PC-3 (cell line): Measurements from ENCODE around the gene TAGLN. TPM values are rescaled to one million over a fixed set of nuclear protein-coding genes. Genes with fewer than 3 reads are reported as not detected.
"Not testable (repeated sequence)": the region's sequence is repeated elsewhere in the genome, so short reads cannot be mapped to it uniquely, and the experiment has no call there.

Experiments used
- ATAC-seq: fragments of 200-7000 bp; cut with Tn5 transposase; 2 replicates; pipeline ENCODE4 v1.9.1; 2020; ENCODE audit warnings: mild to moderate bottlenecking, moderate library complexity
- BruUV-seq: library from RNA; stranded (reverse); fragments of 400-500 nt; replicated peaks from 2 replicates; lab custom pipeline; 2021; lab: Mats Ljungman, UMichigan
- CTCF ChIA-PET: fragments of 300-600 bp; sonication (Branson Sonifier 250); formaldehyde crosslinking; loops from one replicate; lab custom pipeline; 2022; ENCODE audit warnings: antibody characterized with exemption; lab: Charles Lee
- POLR2A ChIA-PET: fragments of 300-600 bp; sonication (Branson Sonifier 250); formaldehyde crosslinking; loops from one replicate; lab custom pipeline; 2022; ENCODE audit warnings: antibody characterized with exemption; ENCODE audit not compliant: unreplicated experiment; lab: Charles Lee
- DNase-seq: peaks from one replicate; pipeline ENCODE4 v3.0.0-alpha.2; 2015
- H2AFZ ChIP-seq: fragments of 300-600 bp; sonication (generic); 2 replicates; pipeline ENCODE4 v1.6.0; 2016; ENCODE audit warnings: antibody characterized with exemption, low read length
- H3F3A ChIP-seq: fragments of 300-600 bp; sonication (generic); one replicate; pipeline ENCODE4 v1.6.0; 2017; ENCODE audit warnings: antibody characterized with exemption, low read length, control low read depth, mild to moderate bottlenecking; ENCODE audit not compliant: unreplicated experiment
- H3K27ac ChIP-seq: fragments of 300-600 bp; sonication (generic); 2 replicates; pipeline ENCODE4 v1.5.1; 2016; ENCODE audit warnings: mild to moderate bottlenecking, low read length
- H3K27me3 ChIP-seq: fragments of 300-600 bp; sonication (generic); 2 replicates; pipeline ENCODE4 v1.6.1; 2016; ENCODE audit warnings: low read length, mixed read lengths
- H3K36me3 ChIP-seq: fragments of 300-600 bp; sonication (generic); 2 replicates; pipeline ENCODE4 v1.6.1; 2016; ENCODE audit warnings: low read depth, mixed run types, low read length, mixed read lengths
- H3K4me1 ChIP-seq: fragments of 300-600 bp; sonication (generic); 2 replicates; pipeline ENCODE4 v1.5.1; 2016; ENCODE audit warnings: low read length; ENCODE audit not compliant: insufficient read depth
- H3K4me2 ChIP-seq: fragments of 300-600 bp; sonication (generic); 2 replicates; pipeline ENCODE4 v1.6.0; 2016; ENCODE audit warnings: low read length
- H3K4me3 ChIP-seq: fragments of 300-600 bp; sonication (generic); 2 replicates; pipeline ENCODE4 v1.5.1; 2016; ENCODE audit warnings: mild to moderate bottlenecking, low read length, mixed read lengths
- H3K79me2 ChIP-seq: fragments of 300-600 bp; sonication (generic); 2 replicates; pipeline ENCODE4 v1.6.1; 2017; ENCODE audit warnings: low read length, mixed read lengths
- H3K9ac ChIP-seq: fragments of 300-600 bp; sonication (generic); 2 replicates; pipeline ENCODE4 v1.6.0; 2016; ENCODE audit warnings: mild to moderate bottlenecking, low read length
- H3K9me2 ChIP-seq: fragments of 300-600 bp; sonication (generic); replicated peaks from 2 replicates; pipeline ENCODE4 v1.6.1; 2016; ENCODE audit warnings: mixed run types, low read length, mixed read lengths
- H3K9me3 ChIP-seq: fragments of 300-600 bp; sonication (generic); 2 replicates; pipeline ENCODE4 v1.6.1; 2016; ENCODE audit warnings: low read length, mixed read lengths
- H4K20me1 ChIP-seq: fragments of 300-600 bp; sonication (generic); 2 replicates; pipeline ENCODE4 v1.6.1; 2016; ENCODE audit warnings: low read length, mixed read lengths
- EZH2 ChIP-seq: fragments of 300-600 bp; sonication (generic); IDR thresholded peaks from one replicate; pipeline ENCODE4 v1.6.1; 2017; ENCODE audit warnings: antibody characterized with exemption, mild to moderate bottlenecking, low read length; ENCODE audit not compliant: unreplicated experiment
- EZH2phosphoT487 ChIP-seq: fragments of 300-600 bp; sonication (generic); IDR thresholded peaks from 2 replicates; pipeline ENCODE4 v1.6.1; 2018; ENCODE audit warnings: mild to moderate bottlenecking, antibody characterized with exemption, low read length, borderline replicate concordance
- intact Hi-C: fragments of 100-400 bp; cut with micrococcal nuclease; formaldehyde crosslinking; loops from 2 replicates; pipeline ENCODE4 v1.9.0; 2023
- total RNA-seq: library from RNA; depleted of rRNA; stranded (reverse); fragments of >200 nt; gene quantifications from 2 replicates; pipeline ENCODE4 v1.2.3, GENCODE V29; 2014
- TF ChIP-seq, protein P1 (sequence below): fragments of 300-600 bp; sonication (generic); conservative IDR thresholded peaks from 2 replicates; pipeline ENCODE4 v1.5.1; 2017; ENCODE audit warnings: antibody characterized with exemption, low read depth, mild to moderate bottlenecking, low read length

TAGLN gene
- total RNA-seq, 1 experiment from 2014 or later: 10.3 TPM

DNA sequence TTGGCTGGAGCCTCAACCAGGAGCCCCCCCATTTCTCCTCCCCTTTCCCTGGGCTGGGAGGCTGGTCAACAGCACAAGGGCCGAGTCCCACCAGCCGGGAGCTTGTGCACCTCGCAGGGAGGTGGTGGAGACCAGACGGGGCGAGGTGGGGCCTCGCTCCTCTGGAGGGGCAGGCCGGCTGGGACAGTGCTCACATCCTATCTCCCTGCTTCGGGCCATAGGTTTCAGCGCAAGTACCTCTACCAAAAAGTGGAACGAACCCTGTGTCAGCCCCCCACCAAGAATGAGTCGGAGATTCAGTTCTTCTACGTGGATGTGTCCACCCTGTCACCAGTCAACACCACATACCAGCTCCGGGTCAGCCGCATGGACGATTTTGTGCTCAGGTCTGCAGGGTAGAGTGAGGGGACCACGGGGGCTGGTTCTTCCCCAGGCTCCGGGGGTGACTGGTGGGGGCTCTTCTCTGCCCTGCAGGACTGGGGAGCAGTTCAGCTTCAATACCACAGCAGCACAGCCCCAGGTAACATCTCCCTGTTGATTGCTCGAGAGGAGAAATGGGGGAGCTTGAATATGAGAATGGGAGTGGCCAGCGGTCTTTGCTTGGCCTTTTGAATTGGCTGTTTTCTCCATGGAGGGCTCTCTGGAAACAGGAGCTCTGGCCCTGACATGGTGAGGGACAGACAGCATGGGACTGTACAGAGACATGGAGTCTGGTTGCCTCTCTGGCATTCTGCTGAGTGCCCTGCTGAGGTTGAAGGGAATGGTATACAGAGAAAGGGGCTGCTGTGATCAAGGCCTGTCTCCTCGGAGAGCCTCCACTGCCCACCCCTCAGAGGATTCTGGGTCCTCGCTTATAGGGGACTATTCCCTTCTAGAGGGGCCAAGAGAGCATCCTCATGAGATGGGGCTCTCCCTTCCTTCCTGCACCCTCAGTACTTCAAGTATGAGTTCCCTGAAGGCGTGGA lies 17.3 kb upstream of the TAGLN start:
- no peaks in the 10 kb centered on the region for H3K27me3 ChIP-seq
- BruUV-seq: no TSS peak
- no peaks in the 10 kb centered on the region for H4K20me1 ChIP-seq
- CTCF ChIA-PET: interaction anchor here (0.5 kb wide), 1 partner anchor 40 kb away, joined by 3 read pairs; no protein-coding TSS in a partner anchor
- POLR2A ChIA-PET: no interaction called here
- no peak overlapping the region for H3K4me2 ChIP-seq
- no peak for TF ChIP-seq EZH2
- no peak for TF ChIP-seq EZH2phosphoT487
- TF ChIP-seq, protein P1, sequence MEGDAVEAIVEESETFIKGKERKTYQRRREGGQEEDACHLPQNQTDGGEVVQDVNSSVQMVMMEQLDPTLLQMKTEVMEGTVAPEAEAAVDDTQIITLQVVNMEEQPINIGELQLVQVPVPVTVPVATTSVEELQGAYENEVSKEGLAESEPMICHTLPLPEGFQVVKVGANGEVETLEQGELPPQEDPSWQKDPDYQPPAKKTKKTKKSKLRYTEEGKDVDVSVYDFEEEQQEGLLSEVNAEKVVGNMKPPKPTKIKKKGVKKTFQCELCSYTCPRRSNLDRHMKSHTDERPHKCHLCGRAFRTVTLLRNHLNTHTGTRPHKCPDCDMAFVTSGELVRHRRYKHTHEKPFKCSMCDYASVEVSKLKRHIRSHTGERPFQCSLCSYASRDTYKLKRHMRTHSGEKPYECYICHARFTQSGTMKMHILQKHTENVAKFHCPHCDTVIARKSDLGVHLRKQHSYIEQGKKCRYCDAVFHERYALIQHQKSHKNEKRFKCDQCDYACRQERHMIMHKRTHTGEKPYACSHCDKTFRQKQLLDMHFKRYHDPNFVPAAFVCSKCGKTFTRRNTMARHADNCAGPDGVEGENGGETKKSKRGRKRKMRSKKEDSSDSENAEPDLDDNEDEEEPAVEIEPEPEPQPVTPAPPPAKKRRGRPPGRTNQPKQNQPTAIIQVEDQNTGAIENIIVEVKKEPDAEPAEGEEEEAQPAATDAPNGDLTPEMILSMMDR: no peak
- no peaks in the 10 kb centered on the region for H3K36me3 ChIP-seq
- ATAC-seq (no peak), DNase-seq (no peak)
- no peaks in the 10 kb centered on the region for H3F3A ChIP-seq
- intact Hi-C loops: no loop called here
- no peaks in the 10 kb centered on the region for H3K79me2 ChIP-seq
- no peak overlapping the region for H3K9ac ChIP-seq
- H3K4me3 ChIP-seq: no peak overlapping the region
- H2AFZ ChIP-seq: no peak overlapping the region
- H3K9me2 ChIP-seq: no peaks in the 10 kb centered on the region
- no peak overlapping the region for H3K27ac ChIP-seq
- H3K9me3 ChIP-seq: no peaks in the 10 kb centered on the region
- peaks cover 47% of the 10 kb centered on the region for H3K4me1 ChIP-seq

DNA sequence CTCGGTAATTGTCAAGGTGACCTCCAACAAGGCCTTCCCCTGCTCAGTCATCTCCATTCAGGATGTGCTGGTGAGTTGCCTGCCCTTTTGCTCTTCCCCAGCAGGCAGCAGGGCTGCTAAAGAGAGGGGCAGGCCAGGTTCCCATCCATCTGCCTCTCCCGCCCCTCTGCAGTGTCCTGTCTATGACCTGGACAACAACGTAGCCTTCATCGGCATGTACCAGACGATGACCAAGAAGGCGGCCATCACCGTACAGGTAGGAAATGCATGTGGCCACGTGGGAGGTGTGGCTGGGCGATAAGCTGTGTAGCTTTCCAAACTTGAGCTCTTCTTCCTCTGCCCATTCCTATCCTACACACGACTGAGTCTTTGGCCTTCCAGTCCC lies 16.6 kb upstream of the TAGLN start:
- ChIA-PET POLR2A (no interaction called here), CTCF (no interaction called here)
- no peak for TF ChIP-seq EZH2
- TF ChIP-seq, protein P1: no peak
- TF ChIP-seq EZH2phosphoT487: no peak
- ATAC-seq (no peak), DNase-seq (no peak)
- BruUV-seq: no TSS peak
- Histone ChIP-seq H3K27me3 (no peaks in the 10 kb centered on the region), H3K27ac (no peak overlapping the region), H3K9me3 (no peaks in the 10 kb centered on the region), H3K36me3 (no peaks in the 10 kb centered on the region), H3K9ac (no peak overlapping the region), H3K4me1 (peaks cover 45% of the 10 kb centered on the region), H3K4me3 (no peak overlapping the region), H4K20me1 (no peaks in the 10 kb centered on the region), H3F3A (no peaks in the 10 kb centered on the region), H3K9me2 (no peaks in the 10 kb centered on the region), H2AFZ (no peak overlapping the region), H3K79me2 (no peaks in the 10 kb centered on the region), H3K4me2 (no peak overlapping the region)
- intact Hi-C loops: no loop called here

DNA sequence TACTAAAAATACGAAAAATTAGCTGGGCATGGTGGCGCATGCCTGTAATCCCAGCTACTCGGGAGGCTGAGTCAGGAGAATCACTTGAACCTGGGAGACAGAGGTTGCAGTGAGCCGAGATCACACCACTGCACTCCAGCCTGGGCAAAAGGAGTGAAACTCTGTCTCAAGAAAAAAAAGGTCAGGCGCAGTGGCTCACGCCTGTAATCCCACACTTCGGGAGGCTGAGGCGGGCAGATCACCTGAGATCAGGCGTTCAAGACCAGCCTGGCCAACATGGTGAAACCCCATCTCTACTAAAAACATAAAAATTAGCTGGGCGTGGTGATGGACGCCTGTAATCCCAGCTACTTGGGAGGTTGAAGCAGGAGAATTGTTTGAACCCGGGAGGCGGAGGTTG lies 16.0 kb upstream of the TAGLN start:
- intact Hi-C loops, H3K79me2 ChIP-seq, H3K27me3 ChIP-seq, H3K9me3 ChIP-seq, H3K36me3 ChIP-seq, BruUV-seq, H3K4me2 ChIP-seq, H3F3A ChIP-seq, ATAC-seq, H3K9ac ChIP-seq, POLR2A ChIA-PET, CTCF ChIA-PET, H3K9me2 ChIP-seq, H2AFZ ChIP-seq, H3K27ac ChIP-seq, DNase-seq, H3K4me3 ChIP-seq, H4K20me1 ChIP-seq: not testable (repeated sequence)
- H3K4me1 ChIP-seq: peaks cover 38% of the 10 kb centered on the region
